Right lobe of liver (tissue), 4 donors: Measurements from ENCODE around the gene ROCK2.

Experiments used
- POLR2A ChIP-seq: fragments of 450-650 bp; IDR thresholded peaks from one replicate; pipeline ENCODE4 v1.6.1; 2017; ENCODE audit warnings: antibody characterized with exemption, mild to moderate bottlenecking
- TF ChIP-seq, protein P1 (sequence below), 4 donors: fragments of 200-600 bp in 3 of 4; fragments of 450-650 bp in 1 of 4; IDR thresholded peaks; one replicate each; pipeline versions ENCODE4 v1.5.1 to v1.8.0; 2016 to 2022; ENCODE audit warnings: antibody characterized with exemption in 4 of 4, mild to moderate bottlenecking in 2 of 4
- donor health status: DM: no; HTN: no; CAD: no.
- donor health status: DM: no; HTN: no; CAD: no.
- donor health status: DM: no; HTN: yes; CAD: no.

- TF ChIP-seq, protein P1, sequence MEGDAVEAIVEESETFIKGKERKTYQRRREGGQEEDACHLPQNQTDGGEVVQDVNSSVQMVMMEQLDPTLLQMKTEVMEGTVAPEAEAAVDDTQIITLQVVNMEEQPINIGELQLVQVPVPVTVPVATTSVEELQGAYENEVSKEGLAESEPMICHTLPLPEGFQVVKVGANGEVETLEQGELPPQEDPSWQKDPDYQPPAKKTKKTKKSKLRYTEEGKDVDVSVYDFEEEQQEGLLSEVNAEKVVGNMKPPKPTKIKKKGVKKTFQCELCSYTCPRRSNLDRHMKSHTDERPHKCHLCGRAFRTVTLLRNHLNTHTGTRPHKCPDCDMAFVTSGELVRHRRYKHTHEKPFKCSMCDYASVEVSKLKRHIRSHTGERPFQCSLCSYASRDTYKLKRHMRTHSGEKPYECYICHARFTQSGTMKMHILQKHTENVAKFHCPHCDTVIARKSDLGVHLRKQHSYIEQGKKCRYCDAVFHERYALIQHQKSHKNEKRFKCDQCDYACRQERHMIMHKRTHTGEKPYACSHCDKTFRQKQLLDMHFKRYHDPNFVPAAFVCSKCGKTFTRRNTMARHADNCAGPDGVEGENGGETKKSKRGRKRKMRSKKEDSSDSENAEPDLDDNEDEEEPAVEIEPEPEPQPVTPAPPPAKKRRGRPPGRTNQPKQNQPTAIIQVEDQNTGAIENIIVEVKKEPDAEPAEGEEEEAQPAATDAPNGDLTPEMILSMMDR (IDR thresholded peaks at IDR 0.05): no peak
- no peak for TF ChIP-seq POLR2A
These were observed 131.3 kb downstream of the ROCK2 start for GRCh38 chr2:11213090-11213638.
